ENCODE measurements around the gene MRPL43. TPM values are rescaled to one million over a fixed set of nuclear protein-coding genes. Genes with fewer than 3 reads are reported as not detected.
A peak's percentile ranks its signal among the peaks of the same experiment; 100 is the strongest.

The MRPL43 gene
- total RNA-seq, 2 donors from 2014 or later: 51.9 to 56.6 TPM

DNA sequence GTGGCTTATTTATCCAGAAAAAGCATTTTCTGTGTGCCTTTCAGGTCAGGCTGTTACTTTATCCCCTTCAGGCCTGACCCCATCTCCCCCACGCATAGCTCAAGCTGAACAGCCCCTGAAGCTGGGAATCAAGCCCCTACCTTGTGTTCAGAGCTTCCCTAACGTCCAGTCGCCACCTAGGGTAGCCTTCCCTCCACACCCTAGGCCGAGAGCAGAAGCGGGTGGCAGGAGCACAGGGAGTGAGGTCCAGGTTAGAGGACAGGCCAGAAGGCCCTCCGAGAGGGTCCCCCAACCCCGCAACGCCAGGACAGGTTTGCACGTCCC lies 18.5 kb downstream of the MRPL43 start:
- no peak for ATAC-seq (ENCODE audit: insufficient number of reproducible peaks, low FRiP score, low read depth)
- TF ChIP-seq, protein P1, sequence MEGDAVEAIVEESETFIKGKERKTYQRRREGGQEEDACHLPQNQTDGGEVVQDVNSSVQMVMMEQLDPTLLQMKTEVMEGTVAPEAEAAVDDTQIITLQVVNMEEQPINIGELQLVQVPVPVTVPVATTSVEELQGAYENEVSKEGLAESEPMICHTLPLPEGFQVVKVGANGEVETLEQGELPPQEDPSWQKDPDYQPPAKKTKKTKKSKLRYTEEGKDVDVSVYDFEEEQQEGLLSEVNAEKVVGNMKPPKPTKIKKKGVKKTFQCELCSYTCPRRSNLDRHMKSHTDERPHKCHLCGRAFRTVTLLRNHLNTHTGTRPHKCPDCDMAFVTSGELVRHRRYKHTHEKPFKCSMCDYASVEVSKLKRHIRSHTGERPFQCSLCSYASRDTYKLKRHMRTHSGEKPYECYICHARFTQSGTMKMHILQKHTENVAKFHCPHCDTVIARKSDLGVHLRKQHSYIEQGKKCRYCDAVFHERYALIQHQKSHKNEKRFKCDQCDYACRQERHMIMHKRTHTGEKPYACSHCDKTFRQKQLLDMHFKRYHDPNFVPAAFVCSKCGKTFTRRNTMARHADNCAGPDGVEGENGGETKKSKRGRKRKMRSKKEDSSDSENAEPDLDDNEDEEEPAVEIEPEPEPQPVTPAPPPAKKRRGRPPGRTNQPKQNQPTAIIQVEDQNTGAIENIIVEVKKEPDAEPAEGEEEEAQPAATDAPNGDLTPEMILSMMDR (IDR thresholded peaks at IDR 0.05): no peak
- H3K27ac ChIP-seq: no peak overlapping the region

DNA sequence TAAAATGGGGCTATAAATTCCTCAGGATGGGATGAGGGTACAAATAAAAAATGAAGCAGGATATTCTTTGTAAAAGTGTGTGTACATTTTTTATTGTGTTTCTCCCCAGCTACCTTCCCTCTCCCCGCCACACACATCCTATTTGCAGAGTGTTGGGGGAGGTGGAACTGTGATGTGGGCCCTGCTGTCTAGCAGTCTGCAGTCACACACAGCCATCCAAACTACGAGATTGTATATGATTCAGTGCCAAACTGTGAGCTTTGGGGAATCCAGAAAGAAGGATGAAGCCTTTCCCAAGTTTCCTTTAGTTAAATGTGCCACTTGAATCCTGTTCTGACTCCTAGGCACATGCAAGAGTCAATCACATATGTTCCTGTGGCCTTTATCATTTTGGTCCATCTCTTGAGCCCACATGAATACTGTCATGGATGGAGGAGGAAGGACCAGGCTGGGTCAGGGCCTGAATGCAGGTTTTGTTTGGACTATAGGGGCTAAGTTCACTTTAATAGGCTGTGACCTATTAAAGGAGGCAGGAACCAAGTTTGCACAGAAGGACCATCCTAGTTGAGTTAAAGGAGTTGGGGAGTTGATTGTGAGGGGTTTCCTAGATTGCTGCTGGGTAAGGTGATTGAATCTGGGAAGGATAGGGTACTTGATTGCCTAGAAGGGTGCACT lies 19.1 kb downstream of the MRPL43 start:
- TF ChIP-seq, protein P1 (IDR thresholded peaks at IDR 0.05): no peak
- Histone ChIP-seq H3K4me1 (ENCODE audit: control insufficient read depth in 1 of 2, low read depth in 2 of 2) (peaks cover 8 to 15% of the 10 kb centered on the region in 2 donors), H3K4me3 (no peak overlapping the region), H3K27ac (no peak overlapping the region), H3K9me3 (no peaks in the 10 kb centered on the region), H3K36me3 (no peaks in the 10 kb centered on the region), H3K27me3 (replicated peaks; ENCODE audit: insufficient read depth) (no peaks in the 10 kb centered on the region)
- DNase-seq (ENCODE audit: low spot score) (no peak), ATAC-seq (ENCODE audit: insufficient number of reproducible peaks, low FRiP score, low read depth) (no peak)

More for the DNA sequence above, 18.5 kb downstream of the MRPL43 start:
- Histone ChIP-seq H3K4me1 (ENCODE audit: control insufficient read depth in 1 of 2, low read depth in 2 of 2) (peaks cover 8 to 15% of the 10 kb centered on the region in 2 donors), H3K36me3 (no peaks in the 10 kb centered on the region), H3K27me3 (replicated peaks; ENCODE audit: insufficient read depth) (no peaks in the 10 kb centered on the region), H3K4me3 (peak overlapping the region; percentile 81), H3K9me3 (no peaks in the 10 kb centered on the region)
- DNase-seq (ENCODE audit: low spot score): no peak

DNA sequence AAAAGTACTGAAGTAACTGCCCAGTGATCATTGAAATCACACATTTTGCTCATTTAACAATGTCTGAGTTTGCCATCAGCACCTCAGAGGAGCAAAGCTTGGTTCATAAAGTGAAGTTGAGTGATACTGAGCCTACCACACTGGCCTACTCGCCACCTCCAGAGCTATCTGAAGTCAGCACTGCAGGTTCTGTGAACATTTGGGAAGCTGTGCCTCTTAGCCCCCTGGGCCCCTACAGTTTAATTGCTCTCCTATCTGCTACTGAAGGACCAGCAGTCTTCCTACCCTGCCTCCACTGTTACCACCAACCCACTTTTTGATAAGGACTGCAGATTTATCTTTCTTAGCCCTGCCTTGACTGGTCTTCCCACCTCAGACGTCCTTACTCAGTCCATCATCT lies 20.0 kb downstream of the MRPL43 start:
- TF ChIP-seq, protein P1 (IDR thresholded peaks at IDR 0.05): no peak

DNA sequence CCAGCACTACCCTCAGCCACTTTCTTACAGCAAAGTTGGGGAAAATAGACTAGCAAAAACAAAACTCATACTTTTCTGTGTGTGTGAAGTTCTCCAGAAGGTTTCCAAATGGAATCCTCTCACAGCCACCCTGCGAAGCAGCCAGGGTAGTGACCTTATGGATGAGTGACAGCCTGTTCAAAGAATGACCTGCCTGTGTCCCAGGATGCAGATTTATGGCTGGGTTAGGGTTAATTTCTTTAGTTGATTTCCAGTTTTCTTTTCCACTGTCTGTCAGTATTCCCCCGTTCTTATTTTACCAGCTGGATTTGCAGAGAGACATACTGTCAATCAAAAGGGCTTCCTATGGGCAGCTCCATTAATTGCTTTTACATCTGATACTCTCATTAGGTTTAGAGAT lies 20.4 kb downstream of the MRPL43 start:
- H3K4me1 ChIP-seq (ENCODE audit: control insufficient read depth in 1 of 2, low read depth in 2 of 2): peaks cover 8 to 15% of the 10 kb centered on the region in 2 donors
- H3K36me3 ChIP-seq: peaks cover 1% of the 10 kb centered on the region
- H3K9me3 ChIP-seq: no peaks in the 10 kb centered on the region

More for the DNA sequence above, 20.0 kb downstream of the MRPL43 start:
- DNase-seq (ENCODE audit: low spot score): no peak
- no peaks in the 10 kb centered on the region for H3K27me3 ChIP-seq (replicated peaks; ENCODE audit: insufficient read depth)
- no peak for ATAC-seq (ENCODE audit: insufficient number of reproducible peaks, low FRiP score, low read depth)
- peaks cover 8 to 15% of the 10 kb centered on the region in 2 donors for H3K4me1 ChIP-seq (ENCODE audit: control insufficient read depth in 1 of 2, low read depth in 2 of 2)
- H3K4me3 ChIP-seq: no peak overlapping the region
- H3K27ac ChIP-seq: no peak overlapping the region
- no peaks in the 10 kb centered on the region for H3K9me3 ChIP-seq
- H3K36me3 ChIP-seq: no peaks in the 10 kb centered on the region

DNA sequence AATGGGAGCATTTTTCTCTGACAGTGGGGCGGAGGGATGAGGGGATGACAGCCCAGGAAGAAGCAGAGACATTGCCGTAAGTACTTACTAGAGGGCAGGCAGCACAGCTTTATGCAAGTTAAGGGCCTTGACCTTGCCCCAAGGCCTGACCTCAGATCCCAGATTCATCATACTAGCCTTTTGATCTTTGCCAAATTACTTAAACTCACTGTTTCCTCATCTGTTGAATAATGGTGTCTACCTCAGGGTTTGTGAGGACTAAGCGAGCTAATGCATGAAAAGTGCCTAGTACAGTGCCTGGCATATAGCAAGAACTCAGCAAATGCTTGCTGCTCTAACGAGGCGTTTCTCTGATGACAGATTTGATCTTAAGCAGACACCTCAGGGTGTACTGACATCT lies 21.5 kb downstream of the MRPL43 start:
- no peak for DNase-seq (ENCODE audit: low spot score)
- peaks cover 5% of the 10 kb centered on the region for H3K36me3 ChIP-seq
- no peak for ATAC-seq (ENCODE audit: insufficient number of reproducible peaks, low FRiP score, low read depth)

More for the DNA sequence above, 20.4 kb downstream of the MRPL43 start:
- DNase-seq (ENCODE audit: low spot score): no peak
- H3K27ac ChIP-seq: no peak overlapping the region
- no peaks in the 10 kb centered on the region for H3K27me3 ChIP-seq (replicated peaks; ENCODE audit: insufficient read depth)
- ATAC-seq (ENCODE audit: insufficient number of reproducible peaks, low FRiP score, low read depth): no peak
- H3K4me3 ChIP-seq: no peak overlapping the region
- TF ChIP-seq, protein P1 (IDR thresholded peaks at IDR 0.05): no peak

More for the DNA sequence above, 21.5 kb downstream of the MRPL43 start:
- TF ChIP-seq, protein P1 (IDR thresholded peaks at IDR 0.05): no peak
- Histone ChIP-seq H3K27ac (no peak overlapping the region), H3K4me1 (ENCODE audit: control insufficient read depth in 1 of 2, low read depth in 2 of 2) (peaks cover 8 to 15% of the 10 kb centered on the region in 2 donors), H3K9me3 (no peaks in the 10 kb centered on the region), H3K27me3 (replicated peaks; ENCODE audit: insufficient read depth) (no peaks in the 10 kb centered on the region), H3K4me3 (no peak overlapping the region)
